Smooth muscle cell (in vitro differentiated cells): ENCODE data around the gene BNC2. TPM values are rescaled to one million over a fixed set of nuclear protein-coding genes. Genes with fewer than 3 reads are reported as not detected.

Experiments used
- DNase-seq: peaks from one replicate; lab custom pipeline; 2025; ENCODE audit not compliant: unreplicated experiment; lab: John Stamatoyannopoulos, UW
- H2AFZ ChIP-seq: fragments of 200-600 bp; sonication (generic); 2 replicates; pipeline ENCODE4 v1.6.0; 2016; ENCODE audit warnings: antibody characterized with exemption, low read depth, mild to moderate bottlenecking
- H3F3A ChIP-seq: fragments of 200-600 bp; sonication (generic); 2 replicates; pipeline ENCODE4 v1.6.0; 2017; ENCODE audit warnings: antibody characterized with exemption, low read depth
- H3K27ac ChIP-seq: fragments of 200-600 bp; sonication (generic); 2 replicates; pipeline ENCODE4 v1.5.1; 2016; ENCODE audit warnings: low read depth, mild to moderate bottlenecking
- H3K27me3 ChIP-seq: fragments of 200-600 bp; sonication (generic); 2 replicates; pipeline ENCODE4 v1.6.1; 2016; ENCODE audit warnings: low read depth, mild to moderate bottlenecking
- H3K36me3 ChIP-seq: fragments of 200-600 bp; sonication (generic); 2 replicates; pipeline ENCODE4 v1.5.1; 2016; ENCODE audit warnings: low read depth
- H3K4me1 ChIP-seq: fragments of 200-600 bp; sonication (generic); 2 replicates; pipeline ENCODE4 v1.5.1; 2016; ENCODE audit warnings: low read depth
- H3K4me2 ChIP-seq: fragments of 200-600 bp; sonication (generic); 2 replicates; pipeline ENCODE4 v1.6.0; 2016; ENCODE audit warnings: mild to moderate bottlenecking
- H3K4me3 ChIP-seq: fragments of 200-600 bp; sonication (generic); 2 replicates; pipeline ENCODE4 v1.5.1; 2016; ENCODE audit warnings: mild to moderate bottlenecking
- H3K79me2 ChIP-seq: fragments of 200-600 bp; sonication (generic); 2 replicates; pipeline ENCODE4 v1.6.0; 2016; ENCODE audit warnings: low read depth, mild to moderate bottlenecking
- H3K9ac ChIP-seq: fragments of 200-600 bp; sonication (generic); 2 replicates; pipeline ENCODE4 v1.6.0; 2016; ENCODE audit warnings: low read depth
- H3K9me3 ChIP-seq: fragments of 200-600 bp; sonication (generic); replicated peaks from 2 replicates; pipeline ENCODE4 v1.5.1; 2016; ENCODE audit warnings: low read depth
- H4K20me1 ChIP-seq: fragments of 200-600 bp; sonication (generic); 2 replicates; pipeline ENCODE4 v1.6.0; 2016; ENCODE audit warnings: low read depth
- WGBS: methylation state at CpG from one replicate; pipeline ENCODE4 v1.1.7; 2016; ENCODE audit warnings: low lambda C conversion rate; 5-methylcytosine and 5-hydroxymethylcytosine counted together
- polyA plus RNA-seq: library from polyadenylated mRNA; unstranded; fragments of >200 nt; fragmentation: Nextera tagmentation; extraction: Ambion mirVana; gene quantifications from 2 replicates; pipeline ENCODE4 v1.2.1, GENCODE V29; 2016
- total RNA-seq: library from RNA; depleted of rRNA; stranded (reverse); fragments of >200 nt; gene quantifications from 2 replicates; pipeline ENCODE4 v1.2.3, GENCODE V29; 2014
- TF ChIP-seq, protein P1 (sequence below): fragments of 200-600 bp; sonication (generic); IDR thresholded peaks from 2 replicates; pipeline ENCODE4 v1.5.1; 2017; ENCODE audit warnings: borderline replicate concordance, mild to moderate bottlenecking, antibody characterized with exemption; ENCODE audit not compliant: insufficient read depth, poor library complexity, severe bottlenecking

Gene BNC2
- total and polyA plus RNA-seq, 2 experiments from 2014 or later: 11.6 to 13.5 TPM

DNA sequence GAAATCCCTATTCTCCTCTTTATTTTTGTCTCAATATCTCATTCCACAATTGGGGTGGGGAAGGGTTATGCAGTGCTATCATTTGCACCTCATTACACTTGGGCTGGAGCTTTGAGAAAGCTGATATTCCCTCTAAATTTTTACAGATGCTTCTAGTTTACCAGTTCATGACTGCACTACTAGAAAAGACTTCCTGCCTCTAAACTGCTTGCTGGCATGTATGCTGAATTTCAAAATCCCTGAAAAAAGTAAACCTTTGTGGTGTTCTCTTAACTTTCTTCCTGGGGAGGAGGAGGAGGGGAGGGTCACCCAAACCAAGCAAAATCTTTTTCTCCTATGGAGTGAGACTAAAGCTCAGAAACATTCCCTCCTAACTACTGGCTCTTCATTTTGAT lies 45.1 kb downstream of the BNC2 start:
- Histone ChIP-seq H3K27ac (peak overlapping the region; percentile 94), H2AFZ (no peak overlapping the region), H3K79me2 (peaks cover 3% of the 10 kb centered on the region), H3K4me3 (no peak overlapping the region), H3K9me3 (no peaks in the 10 kb centered on the region), H3K27me3 (no peaks in the 10 kb centered on the region), H3K9ac (peak overlapping the region; percentile 70), H3K4me2 (peak overlapping the region; percentile 74), H4K20me1 (no peaks in the 10 kb centered on the region), H3K4me1 (peaks cover 49% of the 10 kb centered on the region), H3K36me3 (no peaks in the 10 kb centered on the region), H3F3A (peaks cover 15% of the 10 kb centered on the region)
- DNase-seq: no peak
- TF ChIP-seq, protein P1, sequence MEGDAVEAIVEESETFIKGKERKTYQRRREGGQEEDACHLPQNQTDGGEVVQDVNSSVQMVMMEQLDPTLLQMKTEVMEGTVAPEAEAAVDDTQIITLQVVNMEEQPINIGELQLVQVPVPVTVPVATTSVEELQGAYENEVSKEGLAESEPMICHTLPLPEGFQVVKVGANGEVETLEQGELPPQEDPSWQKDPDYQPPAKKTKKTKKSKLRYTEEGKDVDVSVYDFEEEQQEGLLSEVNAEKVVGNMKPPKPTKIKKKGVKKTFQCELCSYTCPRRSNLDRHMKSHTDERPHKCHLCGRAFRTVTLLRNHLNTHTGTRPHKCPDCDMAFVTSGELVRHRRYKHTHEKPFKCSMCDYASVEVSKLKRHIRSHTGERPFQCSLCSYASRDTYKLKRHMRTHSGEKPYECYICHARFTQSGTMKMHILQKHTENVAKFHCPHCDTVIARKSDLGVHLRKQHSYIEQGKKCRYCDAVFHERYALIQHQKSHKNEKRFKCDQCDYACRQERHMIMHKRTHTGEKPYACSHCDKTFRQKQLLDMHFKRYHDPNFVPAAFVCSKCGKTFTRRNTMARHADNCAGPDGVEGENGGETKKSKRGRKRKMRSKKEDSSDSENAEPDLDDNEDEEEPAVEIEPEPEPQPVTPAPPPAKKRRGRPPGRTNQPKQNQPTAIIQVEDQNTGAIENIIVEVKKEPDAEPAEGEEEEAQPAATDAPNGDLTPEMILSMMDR: no peak

DNA sequence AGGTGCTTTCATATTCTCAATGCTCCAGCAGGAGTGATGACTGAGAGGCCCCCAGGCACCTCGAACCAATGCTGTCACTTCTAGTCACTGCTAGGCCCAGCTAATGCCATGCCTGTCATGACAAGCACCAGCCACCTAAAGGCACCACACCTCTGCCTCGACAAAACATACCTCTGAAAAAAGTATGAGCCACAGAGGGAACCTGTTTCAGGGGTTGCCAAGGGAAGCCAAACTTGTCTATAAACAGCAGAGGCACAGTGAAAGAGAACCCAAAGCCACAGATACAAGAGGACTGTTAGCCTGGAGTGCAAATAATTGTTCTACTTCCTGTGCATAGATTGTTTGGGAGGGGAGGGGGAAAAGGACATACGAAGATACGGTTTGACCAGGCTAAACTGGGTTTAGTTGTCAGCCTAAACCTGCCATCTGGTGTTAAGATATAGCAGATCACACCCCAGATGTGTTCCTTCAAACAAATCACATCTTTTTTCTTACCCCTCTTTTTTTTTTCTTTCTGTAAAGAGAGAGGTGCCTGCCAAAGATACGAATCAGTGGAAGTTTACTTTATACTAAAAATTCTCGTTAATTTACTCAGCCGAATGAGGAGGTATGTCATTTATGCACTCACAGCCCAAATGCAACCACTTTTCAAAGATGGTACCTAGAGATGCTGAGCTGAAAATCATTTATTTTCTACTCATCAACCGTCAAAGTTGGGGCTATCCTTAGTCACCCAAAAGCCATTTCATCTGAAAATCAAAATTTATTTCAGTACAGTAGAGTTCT lies 45.7 kb downstream of the BNC2 start:
- H3K4me1 ChIP-seq: peaks cover 49% of the 10 kb centered on the region
- H3K9me3 ChIP-seq: no peaks in the 10 kb centered on the region
- H3K27ac ChIP-seq: peak overlapping the region; percentile 94
- WGBS: 28% methylated on average over 8 of the region's 8 CpGs
- no peaks in the 10 kb centered on the region for H4K20me1 ChIP-seq
- peak overlapping the region; percentile 70 for H3K9ac ChIP-seq
- peak overlapping the region; percentile 74 for H3K4me2 ChIP-seq
- TF ChIP-seq, protein P1: no peak
- H3K27me3 ChIP-seq: no peaks in the 10 kb centered on the region
- no peaks in the 10 kb centered on the region for H3K79me2 ChIP-seq
- H3F3A ChIP-seq: peaks cover 15% of the 10 kb centered on the region
- H3K36me3 ChIP-seq: no peaks in the 10 kb centered on the region
- no peak for DNase-seq
- H3K4me3 ChIP-seq: no peak overlapping the region
- H2AFZ ChIP-seq: no peak overlapping the region

DNA sequence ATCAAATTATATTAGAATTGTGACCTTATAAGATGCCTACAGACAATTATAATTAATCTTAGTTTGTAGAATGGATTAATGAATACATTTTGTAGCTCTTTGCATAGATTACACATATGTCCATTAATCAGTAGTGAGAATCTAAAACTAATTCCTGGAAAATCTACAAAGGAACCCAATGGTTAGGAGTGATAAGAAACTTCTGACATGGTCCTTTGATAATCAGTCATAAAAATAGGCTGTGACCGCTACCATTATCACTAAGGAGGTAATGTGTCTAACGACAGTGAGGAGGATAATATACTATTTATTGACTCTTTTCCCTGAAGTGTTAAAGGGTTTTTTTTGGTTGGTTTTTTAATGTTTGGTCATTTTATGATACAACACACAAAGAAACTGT lies 46.6 kb downstream of the BNC2 start:
- peaks cover 43% of the 10 kb centered on the region for H3K4me1 ChIP-seq
- no peaks in the 10 kb centered on the region for H3K27me3 ChIP-seq
- no peak overlapping the region for H3K4me2 ChIP-seq
- no peak overlapping the region for H2AFZ ChIP-seq
- no peaks in the 10 kb centered on the region for H3K9me3 ChIP-seq
- no peak overlapping the region for H3K4me3 ChIP-seq
- peak overlapping the region; percentile 5 for H3K9ac ChIP-seq
- 60% methylated on average over 2 of the region's 2 CpGs for WGBS
- H3F3A ChIP-seq: peaks cover 9% of the 10 kb centered on the region
- no peaks in the 10 kb centered on the region for H3K36me3 ChIP-seq
- H4K20me1 ChIP-seq: no peaks in the 10 kb centered on the region
- no peak for DNase-seq
- TF ChIP-seq, protein P1: no peak
- no peaks in the 10 kb centered on the region for H3K79me2 ChIP-seq
- H3K27ac ChIP-seq: peak overlapping the region; percentile 94

DNA sequence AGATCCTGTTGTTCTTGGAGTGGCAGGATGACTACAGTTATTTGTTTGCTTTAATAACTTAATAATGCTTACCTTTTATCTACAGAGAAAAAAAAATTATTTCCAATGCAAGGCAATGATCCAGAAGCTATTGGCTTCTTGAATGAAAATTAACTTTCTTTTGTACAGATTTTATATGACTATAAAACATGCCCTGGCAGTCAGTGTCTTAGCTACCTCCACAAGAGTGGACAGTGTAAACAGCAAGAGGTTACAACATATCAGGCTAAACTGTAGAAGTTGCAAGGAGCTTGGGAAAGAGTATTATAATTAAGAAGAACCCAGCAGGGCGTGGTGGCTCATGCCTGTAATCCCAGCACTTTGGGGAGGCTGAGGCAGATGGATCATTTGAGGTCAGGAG lies 49.1 kb downstream of the BNC2 start:
- TF ChIP-seq, protein P1: no peak
- Histone ChIP-seq H3K27ac (no peak overlapping the region), H3K36me3 (no peaks in the 10 kb centered on the region), H3K79me2 (no peaks in the 10 kb centered on the region), H3K27me3 (no peaks in the 10 kb centered on the region), H3F3A (peaks cover 6% of the 10 kb centered on the region), H4K20me1 (no peaks in the 10 kb centered on the region), H3K4me3 (no peak overlapping the region), H3K4me1 (peaks cover 31% of the 10 kb centered on the region), H3K4me2 (no peak overlapping the region), H3K9me3 (no peaks in the 10 kb centered on the region), H3K9ac (no peak overlapping the region), H2AFZ (no peak overlapping the region)
- DNase-seq: no peak
- 96% methylated on average over 1 of the region's 1 CpG for WGBS
